SK-N-SH (cell line): Measurements from ENCODE around the gene TSSK2. TPM values are rescaled to one million over a fixed set of nuclear protein-coding genes. Genes with fewer than 3 reads are reported as not detected.

Source experiments
- CTCF ChIA-PET: fragments of 300-600, 350-600 bp; formaldehyde crosslinking; extraction: SDS; loops from one replicate; lab custom pipeline; 2021; lab: Yijun Ruan, JAX
- POLR2A ChIA-PET: fragments of 350-600 bp; sonication (Branson Sonifier 250); formaldehyde crosslinking; extraction: SDS; loops from one replicate; lab custom pipeline; 2020; ENCODE audit warnings: antibody characterized with exemption, inconsistent platforms; lab: Yijun Ruan, JAX
- DNase-seq: peaks from one replicate; pipeline ENCODE4 v3.0.0; 2012
- H2AFZ ChIP-seq: fragments of 200-600 bp; sonication (generic); 2 replicates; pipeline ENCODE4 v1.8.1; 2016; ENCODE audit warnings: antibody characterized with exemption, mild to moderate bottlenecking, low read depth
- H3F3A ChIP-seq: fragments of 200-600 bp; sonication (generic); replicated peaks from 2 replicates; pipeline ENCODE3; 2016; ENCODE audit warnings: antibody characterized with exemption, mild to moderate bottlenecking; ENCODE audit not compliant: insufficient read depth
- H3K27ac ChIP-seq, 2 experiments: fragments of 200-500 bp in 1 of 2; fragments of 200-600 bp in 1 of 2; sonication (Bioruptor generic) in 1 of 2; sonication (generic), shearing (Covaris generic) in 1 of 2; 2 replicates each; pipeline versions ENCODE4 v1.5.1 to v1.6.1; 2014 to 2016; ENCODE audit warnings: low read depth in 2 of 2, inconsistent platforms in 1 of 2, low read length in 1 of 2, mild to moderate bottlenecking in 1 of 2, mixed read lengths in 1 of 2
- H3K27me3 ChIP-seq: fragments of 200-600 bp; sonication (generic), shearing (Covaris generic); 2 replicates; pipeline ENCODE4 v1.6.1; 2016; ENCODE audit warnings: mixed run types; ENCODE audit not compliant: insufficient read depth
- H3K36me3 ChIP-seq, 2 experiments: fragments of 200-500 bp in 1 of 2; fragments of 200-600 bp in 1 of 2; sonication (Bioruptor generic) in 1 of 2; sonication (generic) in 1 of 2; replicated peaks in 1 of 2; 2 replicates each; pipeline versions ENCODE3 to v1.5.1; 2014 to 2016; ENCODE audit warnings: low read length in 1 of 2, mild to moderate bottlenecking in 1 of 2; ENCODE audit not compliant: insufficient read depth in 2 of 2, control insufficient read depth in 1 of 2
- H3K4me1 ChIP-seq, 2 experiments: fragments of 200-500 bp in 1 of 2; fragments of 200-600 bp in 1 of 2; sonication (Bioruptor generic) in 1 of 2; sonication (generic), shearing (Covaris generic) in 1 of 2; 2 replicates each; pipeline versions ENCODE4 v1.5.1 to v1.6.1; 2014 to 2016; ENCODE audit warnings: low read depth in 1 of 2, low read length in 1 of 2, mixed run types in 1 of 2; ENCODE audit not compliant: insufficient read depth in 2 of 2, control insufficient read depth in 1 of 2
- H3K4me2 ChIP-seq: fragments of 200-600 bp; sonication (generic), shearing (Covaris generic); 2 replicates; pipeline ENCODE4 v1.6.1; 2017; ENCODE audit warnings: mixed run types
- H3K4me3 ChIP-seq, 2 experiments: fragments of 200-500 bp in 1 of 2; fragments of 200-600 bp in 1 of 2; sonication (Bioruptor generic) in 1 of 2; sonication (generic), shearing (Covaris generic) in 1 of 2; 2 replicates each; pipeline versions ENCODE4 v1.5.1 to v1.8.1; 2014 to 2016; ENCODE audit warnings: low read depth in 2 of 2, inconsistent platforms in 1 of 2, low read length in 1 of 2, mild to moderate bottlenecking in 1 of 2, mixed read lengths in 1 of 2, moderate library complexity in 1 of 2
- H3K79me2 ChIP-seq: fragments of 200-600 bp; sonication (generic); 2 replicates; pipeline ENCODE4 v1.8.1; 2017; ENCODE audit warnings: mild to moderate bottlenecking; ENCODE audit not compliant: insufficient read depth
- H3K9ac ChIP-seq: fragments of 200-600 bp; sonication (generic); 2 replicates; pipeline ENCODE4 v1.6.1; 2017; ENCODE audit warnings: mixed run types
- H3K9me2 ChIP-seq: fragments of 200-600 bp; sonication (generic); 2 replicates; pipeline ENCODE4 v1.6.1; 2017; ENCODE audit warnings: mixed run types
- H3K9me3 ChIP-seq: fragments of 200-600 bp; sonication (generic); 2 replicates; pipeline ENCODE4 v1.6.1; 2017; ENCODE audit warnings: mixed run types, mild to moderate bottlenecking, moderate library complexity
- H4K20me1 ChIP-seq: fragments of 200-600 bp; sonication (generic); 2 replicates; pipeline ENCODE4 v1.6.1; 2017; ENCODE audit warnings: mild to moderate bottlenecking, mixed run types; ENCODE audit not compliant: insufficient read depth
- CHD2 ChIP-seq: fragments of 150-350 bp; IDR thresholded peaks from 2 replicates; pipeline ENCODE4 v1.6.1; 2018; ENCODE audit warnings: low read length; ENCODE audit not compliant: partially characterized antibody
- CTCF ChIP-seq: fragments of 200-600 bp; sonication (generic); IDR thresholded peaks from 2 replicates; pipeline ENCODE4 v1.6.1; 2017; ENCODE audit warnings: antibody characterized with exemption, mild to moderate bottlenecking, moderate library complexity
- ELF1 ChIP-seq: IDR thresholded peaks from 2 replicates; pipeline ENCODE4 v1.4.0; 2012
- EP300 ChIP-seq, 2 experiments: IDR thresholded peaks; 2 replicates each; pipeline versions ENCODE4 v1.4.0 to v1.6.1; 2012; ENCODE audit warnings: borderline replicate concordance in 1 of 2, low read depth in 1 of 2, low read length in 1 of 2
- EZH2phosphoT487 ChIP-seq: fragments of 200-600 bp; sonication (generic); IDR thresholded peaks from 2 replicates; pipeline ENCODE4 v1.6.1; 2017; ENCODE audit warnings: low read depth, mixed run types, mild to moderate bottlenecking, antibody characterized with exemption, moderate library complexity, borderline replicate concordance
- GABPA ChIP-seq: IDR thresholded peaks from 2 replicates; pipeline ENCODE4 v1.4.0; 2012; ENCODE audit warnings: low read depth, mild to moderate bottlenecking
- JUND ChIP-seq: IDR thresholded peaks from 2 replicates; pipeline ENCODE4 v1.4.0; 2012
- MEF2A ChIP-seq: IDR thresholded peaks from 2 replicates; pipeline ENCODE4 v1.4.0; 2012; ENCODE audit warnings: low read depth, borderline replicate concordance
- NFIC ChIP-seq: IDR thresholded peaks from 2 replicates; pipeline ENCODE4 v1.4.0; 2012; ENCODE audit warnings: borderline replicate concordance
- NRF1 ChIP-seq: IDR thresholded peaks from 2 replicates; pipeline ENCODE4 v1.6.1; 2012; ENCODE audit warnings: low read depth, mild to moderate bottlenecking, low read length
- POLR2AphosphoS5 ChIP-seq: IDR thresholded peaks from 2 replicates; pipeline ENCODE4 v1.6.1; 2012; ENCODE audit warnings: low read depth, low read length
- RCOR1 ChIP-seq: fragments of 150-350 bp; IDR thresholded peaks from 2 replicates; pipeline ENCODE4 v1.6.1; 2017; ENCODE audit warnings: antibody characterized with exemption, low read length
- RFX5 ChIP-seq: IDR thresholded peaks from 2 replicates; pipeline ENCODE4 v1.6.1; 2012; ENCODE audit warnings: mild to moderate bottlenecking, improper control_type of control experiment, low read length
- TAF1 ChIP-seq: IDR thresholded peaks from 2 replicates; pipeline ENCODE4 v1.6.1; 2012; ENCODE audit warnings: low read depth, mild to moderate bottlenecking, low read length, moderate library complexity, borderline replicate concordance
- TCF12 ChIP-seq: IDR thresholded peaks from 2 replicates; pipeline ENCODE4 v1.4.0; 2012
- WGBS: methylation state at CpG from one replicate; pipeline ENCODE4 v1.1.6; 2017; ENCODE audit warnings: low lambda C conversion rate; 5-methylcytosine and 5-hydroxymethylcytosine counted together
- polyA plus RNA-seq, 3 experiments: library from polyadenylated mRNA; depleted of rRNA; stranded (reverse); fragments of >200 nt; gene quantifications; 2 replicates each; pipeline ENCODE4 v1.2.3, GENCODE V29; 2012
- TF ChIP-seq, protein P1 (sequence below): IDR thresholded peaks from 2 replicates; pipeline ENCODE4 v1.4.0; 2012; ENCODE audit warnings: low read depth
- TF ChIP-seq, protein P2 (sequence below): IDR thresholded peaks from 2 replicates; pipeline ENCODE4 v1.4.0; 2012; ENCODE audit warnings: low read depth, borderline replicate concordance
- TF ChIP-seq, protein P3 (sequence below): fragments of 150-350 bp; IDR thresholded peaks from 2 replicates; pipeline ENCODE4 v1.6.1; 2016; ENCODE audit warnings: mild to moderate bottlenecking, low read depth, low read length

The TSSK2 gene
- polyA plus RNA-seq, 1 of the 3 experiments (the other 2 are of a cell fraction) = not detected

- WGBS = 93% methylated on average over 7 of the region's 11 CpGs
- H3K4me2 ChIP-seq = no peak overlapping the region
- H2AFZ ChIP-seq = no peak overlapping the region
- ChIA-PET CTCF (interaction anchor here (0.6 to 3.0 kb wide), 3 partner anchors 56 to 449 kb away, joined by 3 to 19 read pairs (median 3); no protein-coding TSS in a partner anchor), POLR2A (no interaction called here)
- H3K9me2 ChIP-seq = no peaks in the 10 kb centered on the region
- H3K4me1 ChIP-seq = peaks cover 11 to 29% of the 10 kb centered on the region in 2 experiments; a peak in 1 of 4 replicates
- no peaks in the 10 kb centered on the region for H3K27me3 ChIP-seq
- H4K20me1 ChIP-seq = 0 out of 2 replicates have a peak, but pooled peaks cover 3% of the 10 kb centered on the region
- H3K27ac ChIP-seq = no peak overlapping the region
- TF ChIP-seq CHD2 (no peak), MEF2A (no peak), ELF1 (no peak), NFIC (no peak), JUND (no peak), RCOR1 (no peak), EP300 (IDR thresholded peaks at IDR 0.05; ENCODE audit: borderline replicate concordance in 1 of 2, low read depth in 1 of 2, low read length in 1 of 2) (no peak)
- TF ChIP-seq, protein P1, sequence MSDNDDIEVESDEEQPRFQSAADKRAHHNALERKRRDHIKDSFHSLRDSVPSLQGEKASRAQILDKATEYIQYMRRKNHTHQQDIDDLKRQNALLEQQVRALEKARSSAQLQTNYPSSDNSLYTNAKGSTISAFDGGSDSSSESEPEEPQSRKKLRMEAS = no peak
- H3K79me2 ChIP-seq = peaks cover 18% of the 10 kb centered on the region
- H3K9ac ChIP-seq = no peak overlapping the region
- no peak overlapping the region for H3K4me3 ChIP-seq
- DNase-seq = no peak
- H3F3A ChIP-seq = peaks cover 4% of the 10 kb centered on the region
- H3K9me3 ChIP-seq = no peaks in the 10 kb centered on the region
- peaks cover 0 to 5% of the 10 kb centered on the region in 2 experiments for H3K36me3 ChIP-seq
These were observed 49.8 kb downstream of the TSSK2 start for GRCh38 chr22:19180740-19181410.

DNA sequence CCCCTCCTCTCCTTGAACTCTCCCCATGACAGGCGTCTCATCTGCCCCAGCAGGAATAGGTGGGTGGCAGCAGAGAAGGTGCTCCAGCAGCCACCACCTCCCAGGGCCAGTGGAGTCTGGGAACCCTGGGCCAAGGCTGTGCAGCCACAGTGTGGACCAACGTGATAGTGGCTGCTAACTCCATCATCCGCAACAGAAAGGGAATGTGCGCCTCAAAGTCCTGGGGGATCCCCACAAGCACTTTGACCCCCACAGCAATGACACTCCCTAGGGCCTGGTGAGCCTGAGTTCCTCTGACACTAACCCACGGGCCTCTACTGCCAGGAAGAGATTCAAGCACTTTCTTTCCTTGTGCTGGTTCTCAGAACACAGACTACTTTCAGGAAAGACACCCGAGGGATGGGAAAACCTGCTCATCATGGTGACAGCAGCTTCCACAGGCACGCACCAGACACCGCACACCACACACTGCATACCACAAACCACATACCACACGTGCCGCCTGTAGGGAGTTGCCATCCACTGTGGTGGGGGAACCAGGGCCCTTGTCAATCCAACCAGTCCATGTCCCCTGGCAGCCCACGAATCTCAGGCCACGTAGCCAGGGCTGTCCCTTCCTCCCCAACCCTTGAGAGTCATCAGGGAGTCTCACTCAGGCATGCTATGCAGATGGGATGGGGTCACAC lies 50.8 kb downstream of the TSSK2 start:
- no peak overlapping the region for H3K9ac ChIP-seq
- no peaks in the 10 kb centered on the region for H3K9me3 ChIP-seq
- H3K4me3 ChIP-seq = no peak overlapping the region
- no peak overlapping the region for H2AFZ ChIP-seq
- no peaks in the 10 kb centered on the region for H3K27me3 ChIP-seq
- H4K20me1 ChIP-seq = no peaks in the 10 kb centered on the region
- peaks cover 11% of the 10 kb centered on the region for H3K79me2 ChIP-seq
- H3K27ac ChIP-seq = no peak overlapping the region
- peaks cover 0 to under 1% of the 10 kb centered on the region in 2 experiments for H3K36me3 ChIP-seq
- H3K4me1 ChIP-seq = peaks cover 6 to 18% of the 10 kb centered on the region in 2 experiments; a peak in 1 of 4 replicates
- DNase-seq = no peak
- ChIA-PET CTCF (interaction anchor here (0.6 to 1.3 kb wide), 2 partner anchors 106 to 109 kb away, joined by 3 to 5 read pairs; partner anchors contain the start of gene CLTCL1), POLR2A (no interaction called here)
- H3K4me2 ChIP-seq = no peak overlapping the region
- TF ChIP-seq, protein P2, sequence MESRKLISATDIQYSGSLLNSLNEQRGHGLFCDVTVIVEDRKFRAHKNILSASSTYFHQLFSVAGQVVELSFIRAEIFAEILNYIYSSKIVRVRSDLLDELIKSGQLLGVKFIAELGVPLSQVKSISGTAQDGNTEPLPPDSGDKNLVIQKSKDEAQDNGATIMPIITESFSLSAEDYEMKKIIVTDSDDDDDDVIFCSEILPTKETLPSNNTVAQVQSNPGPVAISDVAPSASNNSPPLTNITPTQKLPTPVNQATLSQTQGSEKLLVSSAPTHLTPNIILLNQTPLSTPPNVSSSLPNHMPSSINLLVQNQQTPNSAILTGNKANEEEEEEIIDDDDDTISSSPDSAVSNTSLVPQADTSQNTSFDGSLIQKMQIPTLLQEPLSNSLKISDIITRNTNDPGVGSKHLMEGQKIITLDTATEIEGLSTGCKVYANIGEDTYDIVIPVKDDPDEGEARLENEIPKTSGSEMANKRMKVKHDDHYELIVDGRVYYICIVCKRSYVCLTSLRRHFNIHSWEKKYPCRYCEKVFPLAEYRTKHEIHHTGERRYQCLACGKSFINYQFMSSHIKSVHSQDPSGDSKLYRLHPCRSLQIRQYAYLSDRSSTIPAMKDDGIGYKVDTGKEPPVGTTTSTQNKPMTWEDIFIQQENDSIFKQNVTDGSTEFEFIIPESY = no peak
- no peak for TF ChIP-seq CHD2
- no peak for TF ChIP-seq TCF12
- no peak for TF ChIP-seq GABPA
- TF ChIP-seq CTCF = no peak
- no peak for TF ChIP-seq RFX5
- TF ChIP-seq, protein P3, sequence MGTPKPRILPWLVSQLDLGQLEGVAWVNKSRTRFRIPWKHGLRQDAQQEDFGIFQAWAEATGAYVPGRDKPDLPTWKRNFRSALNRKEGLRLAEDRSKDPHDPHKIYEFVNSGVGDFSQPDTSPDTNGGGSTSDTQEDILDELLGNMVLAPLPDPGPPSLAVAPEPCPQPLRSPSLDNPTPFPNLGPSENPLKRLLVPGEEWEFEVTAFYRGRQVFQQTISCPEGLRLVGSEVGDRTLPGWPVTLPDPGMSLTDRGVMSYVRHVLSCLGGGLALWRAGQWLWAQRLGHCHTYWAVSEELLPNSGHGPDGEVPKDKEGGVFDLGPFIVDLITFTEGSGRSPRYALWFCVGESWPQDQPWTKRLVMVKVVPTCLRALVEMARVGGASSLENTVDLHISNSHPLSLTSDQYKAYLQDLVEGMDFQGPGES = no peak
- no peak for TF ChIP-seq EP300 (IDR thresholded peaks at IDR 0.05; ENCODE audit: borderline replicate concordance in 1 of 2, low read depth in 1 of 2, low read length in 1 of 2)
- TF ChIP-seq NFIC = no peak
- no peak for TF ChIP-seq TAF1
- no peak for TF ChIP-seq EZH2phosphoT487
- TF ChIP-seq NRF1 = no peak
- TF ChIP-seq ELF1 = no peak
- TF ChIP-seq POLR2AphosphoS5 = no peak
- 72% methylated on average over 11 of the region's 12 CpGs for WGBS
- peaks cover 4% of the 10 kb centered on the region for H3F3A ChIP-seq
- H3K9me2 ChIP-seq = no peaks in the 10 kb centered on the region
